Lung (tissue), 12 donors: ENCODE data around the gene CATSPER3. TPM values are rescaled to one million over a fixed set of nuclear protein-coding genes. Genes with fewer than 3 reads are reported as not detected.

ENCODE experiments used
- ATAC-seq: fragments of 200-7000 bp; cut with Tn5 transposase; one replicate; pipeline ENCODE4 v1.9.1; 2020; ENCODE audit warnings: moderate number of reproducible peaks; ENCODE audit not compliant: insufficient read depth, low FRiP score
- DNase-seq, 3 donors: peaks; one replicate each; pipeline ENCODE4 v3.0.0-alpha.2; 2013 to 2017
- H3K27ac ChIP-seq, 2 donors: one replicate each; pipeline ENCODE4 v1.5.1; 2013; ENCODE audit warnings: mild to moderate bottlenecking in 2 of 2, moderate library complexity in 2 of 2, control low read depth in 1 of 2, inconsistent platforms in 1 of 2, low read depth in 1 of 2, low read length in 1 of 2
- H3K27me3 ChIP-seq, 3 donors: one replicate each; pipeline ENCODE4 v1.5.1; 2013; ENCODE audit warnings: low read length in 2 of 3; ENCODE audit not compliant: control insufficient read depth in 3 of 3, insufficient read depth in 3 of 3
- H3K36me3 ChIP-seq, 4 donors: one replicate each; pipeline ENCODE4 v1.5.1; 2013; ENCODE audit warnings: low read length in 4 of 4, mild to moderate bottlenecking in 1 of 4, moderate library complexity in 1 of 4; ENCODE audit not compliant: control insufficient read depth in 4 of 4, insufficient read depth in 4 of 4
- H3K4me1 ChIP-seq, 5 donors: one replicate each; pipeline ENCODE4 v1.5.1; 2013; ENCODE audit warnings: low read length in 5 of 5, mild to moderate bottlenecking in 2 of 5, moderate library complexity in 1 of 5; ENCODE audit not compliant: control insufficient read depth in 5 of 5, insufficient read depth in 5 of 5
- H3K4me3 ChIP-seq: one replicate; pipeline ENCODE4 v1.5.1; 2013; ENCODE audit warnings: mild to moderate bottlenecking, control low read depth, moderate library complexity
- H3K9ac ChIP-seq, 2 donors: one replicate each; pipeline ENCODE4 v1.5.1; 2013; ENCODE audit warnings: low read length in 2 of 2, control low read depth in 1 of 2; ENCODE audit not compliant: insufficient read depth in 1 of 2
- H3K9me3 ChIP-seq, 4 donors: one replicate each; pipeline ENCODE4 v1.5.1; 2013; ENCODE audit warnings: low read length in 3 of 4, mild to moderate bottlenecking in 1 of 4, moderate library complexity in 1 of 4; ENCODE audit not compliant: control insufficient read depth in 4 of 4, insufficient read depth in 3 of 4
- WGBS, 2 donors: extraction: QIAGEN DNeasy Blood & Tissue Kit; methylation state at CpG; one replicate each; pipeline ENCODE4 v1.1.7; 2013; 5-methylcytosine and 5-hydroxymethylcytosine counted together
- polyA plus RNA-seq, 2 donors: library from polyadenylated mRNA; stranded (reverse); fragments of 200-250 nt; gene quantifications; one replicate each; pipeline ENCODE4 v1.2.1, GENCODE V29; 2013
- total RNA-seq, 2 donors: library from RNA; depleted of rRNA in 1 of 2; stranded (reverse); fragments of >200 nt in 1 of 2; gene quantifications; one replicate each; pipeline ENCODE4 v1.2.1, GENCODE V29; 2014 to 2021
- TF ChIP-seq, protein P1 (sequence below): IDR thresholded peaks from 2 replicates; pipeline ENCODE4 v1.5.1; 2012; ENCODE audit warnings: mild to moderate bottlenecking; ENCODE audit errors: control extremely low read depth, extremely low read depth
- donor health status: control.
- donor health status: control.
- donor health status: Bipolar disorder and iron deficiency.
- donor health status: healthy.
- donor health status: DM: yes; HTN: yes; CAD: no.

The CATSPER3 gene
- total and polyA plus RNA-seq, 4 donors = 0.38 to 0.61 (median 0.49) TPM

DNA sequence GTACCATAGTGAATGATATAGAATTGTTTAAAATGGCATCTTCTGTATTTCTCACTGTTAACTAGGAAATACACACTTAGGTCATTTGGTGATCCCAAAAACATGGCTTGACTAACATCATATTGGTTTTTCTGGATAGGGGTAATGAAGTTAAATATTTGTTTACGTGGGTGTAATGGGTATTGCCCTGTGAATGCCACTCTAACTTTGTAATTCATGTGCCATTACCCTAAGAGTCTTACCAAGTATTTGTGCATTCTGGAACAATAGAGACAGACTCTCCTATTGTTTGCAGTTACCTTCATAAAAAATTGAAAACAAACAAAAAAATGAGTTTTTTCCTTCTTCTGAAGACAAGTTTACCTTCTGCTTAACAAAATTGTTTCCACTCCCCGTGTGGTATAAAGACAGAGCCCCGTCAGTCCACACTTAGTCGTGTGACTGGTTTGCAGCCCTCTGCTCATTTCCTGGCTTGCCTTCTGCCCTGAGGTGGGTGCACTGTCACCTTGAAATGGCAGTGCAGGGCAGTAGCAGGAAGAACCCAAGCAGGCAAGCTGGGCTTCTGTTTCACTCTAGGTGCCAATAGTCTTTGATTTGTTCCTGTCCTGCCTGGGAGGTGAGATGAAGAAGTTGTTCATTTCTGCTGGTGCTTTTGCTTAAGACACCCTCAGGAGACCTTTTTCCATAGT lies 9.6 kb upstream of the CATSPER3 start:
- DNase-seq (no peak), ATAC-seq (no peak)
- Histone ChIP-seq H3K9me3 (peaks cover 0 to 1% (median 0%) of the 10 kb centered on the region in 4 donors), H3K27me3 (no peaks in the 10 kb centered on the region), H3K4me1 (no peaks in the 10 kb centered on the region), H3K4me3 (no peak overlapping the region), H3K9ac (no peak overlapping the region), H3K27ac (no peak overlapping the region), H3K36me3 (peaks cover 0 to 9% (median 4%) of the 10 kb centered on the region in 4 donors)
- TF ChIP-seq, protein P1, sequence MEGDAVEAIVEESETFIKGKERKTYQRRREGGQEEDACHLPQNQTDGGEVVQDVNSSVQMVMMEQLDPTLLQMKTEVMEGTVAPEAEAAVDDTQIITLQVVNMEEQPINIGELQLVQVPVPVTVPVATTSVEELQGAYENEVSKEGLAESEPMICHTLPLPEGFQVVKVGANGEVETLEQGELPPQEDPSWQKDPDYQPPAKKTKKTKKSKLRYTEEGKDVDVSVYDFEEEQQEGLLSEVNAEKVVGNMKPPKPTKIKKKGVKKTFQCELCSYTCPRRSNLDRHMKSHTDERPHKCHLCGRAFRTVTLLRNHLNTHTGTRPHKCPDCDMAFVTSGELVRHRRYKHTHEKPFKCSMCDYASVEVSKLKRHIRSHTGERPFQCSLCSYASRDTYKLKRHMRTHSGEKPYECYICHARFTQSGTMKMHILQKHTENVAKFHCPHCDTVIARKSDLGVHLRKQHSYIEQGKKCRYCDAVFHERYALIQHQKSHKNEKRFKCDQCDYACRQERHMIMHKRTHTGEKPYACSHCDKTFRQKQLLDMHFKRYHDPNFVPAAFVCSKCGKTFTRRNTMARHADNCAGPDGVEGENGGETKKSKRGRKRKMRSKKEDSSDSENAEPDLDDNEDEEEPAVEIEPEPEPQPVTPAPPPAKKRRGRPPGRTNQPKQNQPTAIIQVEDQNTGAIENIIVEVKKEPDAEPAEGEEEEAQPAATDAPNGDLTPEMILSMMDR = no peak
- 86 to 89% methylated on average over 4 of the region's 4 CpGs for WGBS, 2 donors

DNA sequence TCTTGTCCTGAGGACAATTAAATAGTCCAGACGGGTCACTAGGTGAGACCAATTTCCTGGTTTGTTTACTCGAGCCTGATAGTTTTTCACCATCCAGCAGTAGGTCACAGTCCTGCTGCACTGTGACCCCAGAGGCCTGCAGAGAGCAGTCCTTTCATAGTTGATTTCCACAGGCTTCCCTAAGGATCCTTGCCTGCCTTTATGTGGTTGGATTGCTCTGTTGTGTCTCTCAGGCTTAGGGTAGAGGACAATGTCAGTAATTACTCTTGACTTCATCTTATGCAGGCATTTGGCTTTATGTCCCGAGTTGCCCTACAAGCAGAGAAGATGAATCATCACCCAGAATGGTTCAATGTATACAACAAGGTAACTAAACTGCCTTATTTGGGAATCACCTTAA lies 9.0 kb upstream of the CATSPER3 start:
- Histone ChIP-seq H3K4me3 (no peak overlapping the region), H3K36me3 (peaks cover 0 to 9% (median 4%) of the 10 kb centered on the region in 4 donors), H3K27me3 (no peaks in the 10 kb centered on the region), H3K27ac (no peak overlapping the region), H3K9me3 (peaks cover 0 to 1% (median 0%) of the 10 kb centered on the region in 4 donors), H3K9ac (no peak overlapping the region), H3K4me1 (no peaks in the 10 kb centered on the region)
- TF ChIP-seq, protein P1 = no peak
- WGBS, 2 donors = 78 to 84% methylated on average over 3 of the region's 3 CpGs
- ATAC-seq (no peak), DNase-seq (no peak)

DNA sequence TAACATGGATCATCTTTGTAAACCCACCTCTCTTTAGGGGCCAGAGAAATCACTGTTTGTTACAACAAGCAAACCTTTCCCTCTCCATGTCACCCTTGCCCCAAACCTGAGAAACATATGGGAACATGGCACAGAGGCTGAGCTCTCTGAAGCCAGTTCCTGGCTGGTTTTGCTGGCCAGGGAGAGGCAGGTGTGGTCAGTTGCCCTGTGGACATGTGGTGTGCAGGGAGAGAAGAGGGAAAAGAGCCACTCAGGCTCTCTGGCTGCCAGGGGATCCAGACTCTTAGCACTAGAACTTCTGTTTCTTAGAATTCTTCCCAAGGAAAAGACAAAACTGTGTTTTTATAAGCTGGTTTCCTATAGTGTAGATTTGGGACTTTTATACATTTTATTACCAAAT lies 4.6 kb upstream of the CATSPER3 start:
- ATAC-seq = no peak
- no peaks in the 10 kb centered on the region for H3K4me1 ChIP-seq
- peaks cover 0 to 13% (median 7%) of the 10 kb centered on the region in 4 donors for H3K36me3 ChIP-seq

More for the DNA sequence above, 4.6 kb upstream of the CATSPER3 start:
- no peak overlapping the region for H3K27ac ChIP-seq
- no peak overlapping the region for H3K9ac ChIP-seq
- DNase-seq = no peak
- no peaks in the 10 kb centered on the region for H3K27me3 ChIP-seq
- no peaks in the 10 kb centered on the region for H3K9me3 ChIP-seq
- TF ChIP-seq, protein P1 = no peak
- H3K4me3 ChIP-seq = no peak overlapping the region
